Measurements from ENCODE around the gene RPP14. TPM values are rescaled to one million over a fixed set of nuclear protein-coding genes. Genes with fewer than 3 reads are reported as not detected.

RPP14 gene
- polyA plus RNA-seq, 4 donors = 19.4 to 22.8 (median 21.2) TPM

GRCh38 chr3:58353722-58354553 is 47.9 kb downstream of the RPP14 start:
- DNase-seq (ENCODE audit: low read depth in 4 of 4, low spot score in 3 of 4) = no peak

GRCh38 chr3:58355179-58355578 is 49.1 kb downstream of the RPP14 start:
- no peak for DNase-seq (ENCODE audit: low read depth in 4 of 4, low spot score in 3 of 4)

- DNase-seq (ENCODE audit: low read depth in 4 of 4, low spot score in 3 of 4) = no peak
Observed at GRCh38 chr3:58356054-58356453, 50.0 kb downstream of the RPP14 start.

GRCh38 chr3:58357402-58357801 is 51.4 kb downstream of the RPP14 start:
- DNase-seq (ENCODE audit: low read depth in 4 of 4, low spot score in 3 of 4) = no peak

- DNase-seq (ENCODE audit: low read depth in 4 of 4, low spot score in 3 of 4) = no peak
Observed at GRCh38 chr3:58358092-58358491, 52.0 kb downstream of the RPP14 start.

GRCh38 chr3:58358808-58359207 is 52.8 kb downstream of the RPP14 start:
- no peak for DNase-seq (ENCODE audit: low read depth in 4 of 4, low spot score in 3 of 4)

GRCh38 chr3:58359621-58360020 is 53.6 kb downstream of the RPP14 start:
- no peak for DNase-seq (ENCODE audit: low read depth in 4 of 4, low spot score in 3 of 4)

- DNase-seq (ENCODE audit: low read depth in 4 of 4, low spot score in 3 of 4) = no peak
Observed at GRCh38 chr3:58361866-58362265, 55.8 kb downstream of the RPP14 start.

GRCh38 chr3:58366699-58367098 is 60.7 kb downstream of the RPP14 start:
- DNase-seq (ENCODE audit: low read depth in 4 of 4, low spot score in 3 of 4) = no peak

- DNase-seq (ENCODE audit: low read depth in 4 of 4, low spot score in 3 of 4) = no peak
Observed at GRCh38 chr3:58369038-58369437, 63.0 kb downstream of the RPP14 start.

Other genes starting within 250 kb of the RPP14 start
- gene DNASE1L3, start 95.3 kb upstream of the RPP14 start, polyA plus RNA-seq (ENCODE audit: insufficient read length in 4 of 4) = 10 to 100 TPM in 2 of 4 donors, 1 to 10 TPM in 2; 3.7 to 13.1 (median 8.1) TPM
- gene ABHD6, start 68.5 kb upstream of the RPP14 start, polyA plus RNA-seq (ENCODE audit: insufficient read length in 4 of 4) = 10 to 100 TPM; 10.4 to 12.4 (median 11.3) TPM
- 10 to 100 TPM; 12.3 to 16.4 (median 15.1) TPM for gene HTD2, start 275 bp downstream of the RPP14 start, polyA plus RNA-seq (ENCODE audit: insufficient read length in 4 of 4)
- gene PXK, start 26.6 kb downstream of the RPP14 start, polyA plus RNA-seq (ENCODE audit: insufficient read length in 4 of 4) = 10 to 100 TPM; 24.0 to 31.0 (median 28.4) TPM
- 100 to 1,000 TPM; 116 to 124 (median 122) TPM for gene PDHB, start 127.6 kb downstream of the RPP14 start, polyA plus RNA-seq (ENCODE audit: insufficient read length in 4 of 4)
- gene KCTD6, start 185.9 kb downstream of the RPP14 start, polyA plus RNA-seq (ENCODE audit: insufficient read length in 4 of 4) = 10 to 100 TPM; 27.0 to 39.2 (median 34.9) TPM
- gene ACOX2, start 230.9 kb downstream of the RPP14 start, polyA plus RNA-seq (ENCODE audit: insufficient read length in 4 of 4) = 10 to 100 TPM; 36.4 to 39.8 (median 39.2) TPM